ENCODE results near the gene TM9SF2.

GRCh38 chr13:99540530-99540929 lies 39.3 kb downstream of the TM9SF2 start:
- TF ChIP-seq, protein P1, sequence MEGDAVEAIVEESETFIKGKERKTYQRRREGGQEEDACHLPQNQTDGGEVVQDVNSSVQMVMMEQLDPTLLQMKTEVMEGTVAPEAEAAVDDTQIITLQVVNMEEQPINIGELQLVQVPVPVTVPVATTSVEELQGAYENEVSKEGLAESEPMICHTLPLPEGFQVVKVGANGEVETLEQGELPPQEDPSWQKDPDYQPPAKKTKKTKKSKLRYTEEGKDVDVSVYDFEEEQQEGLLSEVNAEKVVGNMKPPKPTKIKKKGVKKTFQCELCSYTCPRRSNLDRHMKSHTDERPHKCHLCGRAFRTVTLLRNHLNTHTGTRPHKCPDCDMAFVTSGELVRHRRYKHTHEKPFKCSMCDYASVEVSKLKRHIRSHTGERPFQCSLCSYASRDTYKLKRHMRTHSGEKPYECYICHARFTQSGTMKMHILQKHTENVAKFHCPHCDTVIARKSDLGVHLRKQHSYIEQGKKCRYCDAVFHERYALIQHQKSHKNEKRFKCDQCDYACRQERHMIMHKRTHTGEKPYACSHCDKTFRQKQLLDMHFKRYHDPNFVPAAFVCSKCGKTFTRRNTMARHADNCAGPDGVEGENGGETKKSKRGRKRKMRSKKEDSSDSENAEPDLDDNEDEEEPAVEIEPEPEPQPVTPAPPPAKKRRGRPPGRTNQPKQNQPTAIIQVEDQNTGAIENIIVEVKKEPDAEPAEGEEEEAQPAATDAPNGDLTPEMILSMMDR (IDR thresholded peaks at IDR 0.05) = no peak
- TF ChIP-seq POLR2A (IDR thresholded peaks at IDR 0.05) = no peak

All from thyroid gland (tissue), 4 donors.